Activated naive CD8-positive, alpha-beta T cell (primary cell): Measurements from ENCODE around the gene CACNG8.

Source experiments
- H3K27ac Mint-ChIP-seq: one replicate; pipeline ENCODE4 v1.8.0; 2021; ENCODE audit warnings: mixed read lengths
- H3K27me3 Mint-ChIP-seq: one replicate; pipeline ENCODE4 v1.8.0; 2021; ENCODE audit warnings: mixed read lengths
- H3K36me3 Mint-ChIP-seq: one replicate; pipeline ENCODE4 v1.8.0; 2021; ENCODE audit warnings: mixed read lengths
- H3K4me1 Mint-ChIP-seq: one replicate; pipeline ENCODE4 v1.8.0; 2021; ENCODE audit warnings: low read depth, mixed read lengths
- H3K4me3 Mint-ChIP-seq: one replicate; pipeline ENCODE4 v1.8.0; 2021; ENCODE audit warnings: mild to moderate bottlenecking, mixed read lengths
- H3K9me3 Mint-ChIP-seq: one replicate; pipeline ENCODE4 v1.8.0; 2021; ENCODE audit warnings: low read depth, mixed read lengths

The CACNG8 gene

GRCh38 chr19:53957448-53958167 is 5.1 kb upstream of the CACNG8 start:
- Mint-ChIP-seq H3K4me1 (peaks cover 16% of the 10 kb centered on the region), H3K27ac (no peak overlapping the region), H3K9me3 (no peaks in the 10 kb centered on the region), H3K4me3 (no peak overlapping the region), H3K27me3 (peaks cover 40% of the 10 kb centered on the region), H3K36me3 (no peaks in the 10 kb centered on the region)

- peaks cover 16% of the 10 kb centered on the region for H3K4me1 Mint-ChIP-seq
- peaks cover 39% of the 10 kb centered on the region for H3K27me3 Mint-ChIP-seq
- no peaks in the 10 kb centered on the region for H3K9me3 Mint-ChIP-seq
- no peak overlapping the region for H3K27ac Mint-ChIP-seq
- H3K36me3 Mint-ChIP-seq = no peaks in the 10 kb centered on the region
- H3K4me3 Mint-ChIP-seq = no peak overlapping the region
These were observed 4.6 kb upstream of the CACNG8 start for GRCh38 chr19:53958168-53958571.

GRCh38 chr19:53958823-53959757 is 3.6 kb upstream of the CACNG8 start:
- no peaks in the 10 kb centered on the region for H3K9me3 Mint-ChIP-seq
- no peak overlapping the region for H3K4me3 Mint-ChIP-seq
- H3K27me3 Mint-ChIP-seq = peaks cover 42% of the 10 kb centered on the region
- no peak overlapping the region for H3K27ac Mint-ChIP-seq
- H3K4me1 Mint-ChIP-seq = peaks cover 16% of the 10 kb centered on the region
- no peaks in the 10 kb centered on the region for H3K36me3 Mint-ChIP-seq

- peaks cover 18% of the 10 kb centered on the region for H3K4me1 Mint-ChIP-seq
- H3K27me3 Mint-ChIP-seq = peaks cover 48% of the 10 kb centered on the region
- H3K4me3 Mint-ChIP-seq = no peak overlapping the region
- H3K27ac Mint-ChIP-seq = no peak overlapping the region
- no peaks in the 10 kb centered on the region for H3K36me3 Mint-ChIP-seq
- no peaks in the 10 kb centered on the region for H3K9me3 Mint-ChIP-seq
These were observed 2.5 kb upstream of the CACNG8 start for GRCh38 chr19:53960187-53960586.

- H3K36me3 Mint-ChIP-seq = no peaks in the 10 kb centered on the region
These were observed 1.9 kb upstream of the CACNG8 start for GRCh38 chr19:53960886-53961285.

GRCh38 chr19:53961523-53962356 is 997 bp upstream of the CACNG8 start:
- Mint-ChIP-seq H3K9me3 (no peaks in the 10 kb centered on the region), H3K27ac (no peak overlapping the region), H3K27me3 (peaks cover 53% of the 10 kb centered on the region), H3K4me1 (peaks cover 21% of the 10 kb centered on the region), H3K4me3 (no peak overlapping the region), H3K36me3 (no peaks in the 10 kb centered on the region)

More at GRCh38 chr19:53960886-53961285, 1.9 kb upstream of the CACNG8 start:
- H3K4me3 Mint-ChIP-seq = no peak overlapping the region
- H3K27me3 Mint-ChIP-seq = peaks cover 51% of the 10 kb centered on the region
- H3K27ac Mint-ChIP-seq = no peak overlapping the region
- H3K4me1 Mint-ChIP-seq = peaks cover 21% of the 10 kb centered on the region
- no peaks in the 10 kb centered on the region for H3K9me3 Mint-ChIP-seq

GRCh38 chr19:53965091-53965490 is 2.4 kb downstream of the CACNG8 start:
- Mint-ChIP-seq H3K27me3 (peaks cover 43% of the 10 kb centered on the region), H3K9me3 (no peaks in the 10 kb centered on the region), H3K4me3 (no peak overlapping the region), H3K27ac (no peak overlapping the region), H3K36me3 (no peaks in the 10 kb centered on the region), H3K4me1 (peaks cover 14% of the 10 kb centered on the region)

GRCh38 chr19:53966931-53967330 is 4.2 kb downstream of the CACNG8 start:
- H3K4me1 Mint-ChIP-seq = peaks cover 6% of the 10 kb centered on the region
- no peak overlapping the region for H3K4me3 Mint-ChIP-seq
- peaks cover 31% of the 10 kb centered on the region for H3K27me3 Mint-ChIP-seq
- H3K27ac Mint-ChIP-seq = no peak overlapping the region
- H3K36me3 Mint-ChIP-seq = no peaks in the 10 kb centered on the region
- H3K9me3 Mint-ChIP-seq = no peaks in the 10 kb centered on the region

GRCh38 chr19:53969366-53969765 is 6.6 kb downstream of the CACNG8 start:
- Mint-ChIP-seq H3K27me3 (peaks cover 27% of the 10 kb centered on the region), H3K36me3 (no peaks in the 10 kb centered on the region), H3K27ac (no peak overlapping the region), H3K4me1 (peaks cover 3% of the 10 kb centered on the region), H3K4me3 (no peak overlapping the region), H3K9me3 (no peaks in the 10 kb centered on the region)

GRCh38 chr19:53971673-53972072 is 8.9 kb downstream of the CACNG8 start:
- H3K27ac Mint-ChIP-seq = no peak overlapping the region
- H3K4me3 Mint-ChIP-seq = no peak overlapping the region
- H3K27me3 Mint-ChIP-seq = peaks cover 16% of the 10 kb centered on the region
- H3K9me3 Mint-ChIP-seq = no peaks in the 10 kb centered on the region
- H3K36me3 Mint-ChIP-seq = peaks cover 2% of the 10 kb centered on the region
- no peaks in the 10 kb centered on the region for H3K4me1 Mint-ChIP-seq

GRCh38 chr19:53977429-53977990 is 14.8 kb downstream of the CACNG8 start:
- Mint-ChIP-seq H3K9me3 (no peaks in the 10 kb centered on the region), H3K4me1 (peaks cover 26% of the 10 kb centered on the region), H3K4me3 (peak overlapping the region; percentile 77), H3K36me3 (peaks cover 4% of the 10 kb centered on the region), H3K27ac (no peak overlapping the region), H3K27me3 (peaks cover 33% of the 10 kb centered on the region)

- H3K9me3 Mint-ChIP-seq = no peaks in the 10 kb centered on the region
- no peak overlapping the region for H3K27ac Mint-ChIP-seq
- H3K27me3 Mint-ChIP-seq = peaks cover 33% of the 10 kb centered on the region
- peaks cover 4% of the 10 kb centered on the region for H3K36me3 Mint-ChIP-seq
- peak overlapping the region; percentile 77 for H3K4me3 Mint-ChIP-seq
- H3K4me1 Mint-ChIP-seq = peaks cover 26% of the 10 kb centered on the region
These were observed 15.4 kb downstream of the CACNG8 start for GRCh38 chr19:53977991-53978731.

GRCh38 chr19:53978975-53979801 is 16.5 kb downstream of the CACNG8 start:
- H3K4me3 Mint-ChIP-seq = peak overlapping the region; percentile 76
- peaks cover 29% of the 10 kb centered on the region for H3K27me3 Mint-ChIP-seq
- peaks cover 4% of the 10 kb centered on the region for H3K36me3 Mint-ChIP-seq
- no peak overlapping the region for H3K27ac Mint-ChIP-seq
- no peaks in the 10 kb centered on the region for H3K9me3 Mint-ChIP-seq
- peaks cover 26% of the 10 kb centered on the region for H3K4me1 Mint-ChIP-seq
